GM13977 (cell line): ENCODE measurements around the gene TRIO.

Source experiments
- DNase-seq: peaks from one replicate; pipeline ENCODE4 v3.0.0; 2012; ENCODE audit warnings: low spot score
- in situ Hi-C: fragments of 300-500 bp; cut with MboI; formaldehyde crosslinking; loops from one replicate; pipeline ENCODE4 v1.12.0; 2022; ENCODE audit warnings: low sequenced_read_pairs, low pct_unique_long_range_greater_than_20kb, mixed read lengths, inconsistent platforms; ENCODE audit not compliant: unreplicated experiment
- TF ChIP-seq, protein P1 (sequence below): IDR thresholded peaks from 2 replicates; pipeline ENCODE4 v1.5.1; 2012; ENCODE audit warnings: mild to moderate bottlenecking, control low read depth; ENCODE audit not compliant: insufficient read depth; ENCODE audit errors: extremely low read depth, missing control alignments

Gene TRIO

DNA sequence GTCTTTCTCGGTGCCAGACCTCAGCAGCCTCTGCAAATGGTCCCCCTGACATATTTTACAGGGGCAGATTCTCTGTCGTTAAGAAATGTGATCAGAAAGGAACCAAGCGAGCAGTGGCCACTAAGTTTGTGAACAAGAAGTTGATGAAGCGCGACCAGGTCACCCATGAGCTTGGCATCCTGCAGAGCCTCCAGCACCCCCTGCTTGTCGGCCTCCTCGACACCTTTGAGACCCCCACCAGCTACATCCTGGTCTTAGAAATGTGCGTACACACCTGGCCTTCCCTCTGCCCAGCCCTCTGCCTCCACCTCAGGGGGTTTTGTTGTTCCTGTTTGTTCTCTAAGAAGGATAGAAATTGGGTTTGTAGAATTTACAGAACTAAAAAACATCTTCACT is 361.2 kb downstream of the TRIO start:
- TF ChIP-seq, protein P1, sequence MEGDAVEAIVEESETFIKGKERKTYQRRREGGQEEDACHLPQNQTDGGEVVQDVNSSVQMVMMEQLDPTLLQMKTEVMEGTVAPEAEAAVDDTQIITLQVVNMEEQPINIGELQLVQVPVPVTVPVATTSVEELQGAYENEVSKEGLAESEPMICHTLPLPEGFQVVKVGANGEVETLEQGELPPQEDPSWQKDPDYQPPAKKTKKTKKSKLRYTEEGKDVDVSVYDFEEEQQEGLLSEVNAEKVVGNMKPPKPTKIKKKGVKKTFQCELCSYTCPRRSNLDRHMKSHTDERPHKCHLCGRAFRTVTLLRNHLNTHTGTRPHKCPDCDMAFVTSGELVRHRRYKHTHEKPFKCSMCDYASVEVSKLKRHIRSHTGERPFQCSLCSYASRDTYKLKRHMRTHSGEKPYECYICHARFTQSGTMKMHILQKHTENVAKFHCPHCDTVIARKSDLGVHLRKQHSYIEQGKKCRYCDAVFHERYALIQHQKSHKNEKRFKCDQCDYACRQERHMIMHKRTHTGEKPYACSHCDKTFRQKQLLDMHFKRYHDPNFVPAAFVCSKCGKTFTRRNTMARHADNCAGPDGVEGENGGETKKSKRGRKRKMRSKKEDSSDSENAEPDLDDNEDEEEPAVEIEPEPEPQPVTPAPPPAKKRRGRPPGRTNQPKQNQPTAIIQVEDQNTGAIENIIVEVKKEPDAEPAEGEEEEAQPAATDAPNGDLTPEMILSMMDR = no peak
- no peak for DNase-seq
- in situ Hi-C loops = no loop called here

DNA sequence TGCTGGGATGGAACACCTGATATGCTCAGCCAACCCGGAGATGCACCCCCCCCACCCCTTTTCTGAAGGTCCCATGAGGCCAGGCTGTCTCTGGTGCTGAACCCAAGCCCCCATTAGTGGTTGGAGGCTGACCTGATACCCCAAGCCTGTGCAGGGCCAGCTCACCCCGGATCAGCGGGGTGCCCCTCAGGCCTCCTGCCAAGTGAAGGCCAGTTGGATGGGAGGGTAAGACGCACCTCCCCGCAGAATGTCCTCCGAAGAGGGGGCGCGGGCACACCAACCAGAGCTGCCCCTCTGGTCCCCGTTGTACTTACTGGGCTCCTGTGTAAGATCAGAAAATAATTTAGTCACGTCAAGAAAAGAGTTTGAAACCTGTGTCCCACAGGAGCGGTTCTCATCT is 361.7 kb downstream of the TRIO start:
- DNase-seq = no peak
- in situ Hi-C loops = no loop called here
- TF ChIP-seq, protein P1 = no peak

DNA sequence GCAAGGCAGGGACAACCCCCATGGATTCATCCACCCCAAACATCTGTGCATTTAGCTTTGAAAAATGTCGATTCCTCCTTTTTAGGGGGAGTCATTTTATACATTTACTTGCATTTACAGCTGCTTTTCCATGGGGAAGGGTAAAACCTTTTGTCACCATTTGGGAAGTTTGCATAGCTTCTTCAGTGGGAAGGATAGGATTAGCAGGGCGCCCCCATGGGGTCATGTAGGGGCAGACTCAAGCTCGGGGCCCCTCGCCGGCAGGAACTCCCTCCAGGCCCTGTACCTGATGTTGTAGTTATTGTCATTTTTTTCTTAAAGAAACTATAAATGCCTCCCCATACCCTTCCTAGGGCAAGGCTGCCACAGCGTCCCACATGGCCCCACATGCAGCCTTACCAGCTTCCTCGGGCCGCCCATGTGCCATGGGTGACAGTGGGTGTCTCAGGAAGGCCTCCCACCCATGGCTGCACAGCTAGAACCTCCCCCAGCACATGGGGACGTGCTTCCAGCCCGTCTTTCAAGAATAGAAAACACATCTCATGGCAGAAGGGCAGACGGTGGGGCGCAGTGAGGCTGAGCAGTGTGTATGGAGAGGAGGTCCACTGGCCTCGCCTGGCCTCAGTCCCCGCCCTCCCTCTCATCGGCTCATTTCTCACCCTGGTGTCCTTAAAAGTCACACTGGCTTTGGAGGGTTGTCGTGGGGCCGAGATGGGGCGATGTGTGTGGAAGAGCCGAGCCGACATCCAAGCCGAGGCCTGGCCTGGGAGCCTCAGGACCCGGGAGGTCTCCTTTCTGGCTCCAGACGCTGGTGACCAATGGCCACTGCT is 362.4 kb downstream of the TRIO start:
- in situ Hi-C loops = no loop called here
- TF ChIP-seq, protein P1 = peak; percentile 15
- DNase-seq = peak; percentile 31

DNA sequence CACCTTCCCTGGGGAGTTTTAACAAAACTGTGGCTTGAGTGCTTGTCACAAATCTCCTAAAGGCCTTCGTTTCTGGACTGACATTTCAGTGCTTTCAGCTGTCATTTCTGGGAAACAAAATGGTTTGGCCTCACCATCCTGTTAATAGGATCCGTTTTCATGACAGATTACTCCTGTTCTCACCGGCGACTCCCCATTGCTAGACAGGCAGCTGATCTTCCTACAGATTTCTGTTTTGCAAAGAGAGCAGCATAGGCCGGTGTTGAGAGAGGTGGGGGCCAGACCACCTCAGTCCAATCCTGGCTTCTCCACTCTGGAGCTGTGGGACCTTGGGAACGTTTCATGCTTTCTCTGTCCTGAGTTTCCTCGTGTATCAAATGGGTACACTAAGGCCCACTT is 363.0 kb downstream of the TRIO start:
- in situ Hi-C loops = no loop called here
- TF ChIP-seq, protein P1 = no peak
- DNase-seq = no peak

DNA sequence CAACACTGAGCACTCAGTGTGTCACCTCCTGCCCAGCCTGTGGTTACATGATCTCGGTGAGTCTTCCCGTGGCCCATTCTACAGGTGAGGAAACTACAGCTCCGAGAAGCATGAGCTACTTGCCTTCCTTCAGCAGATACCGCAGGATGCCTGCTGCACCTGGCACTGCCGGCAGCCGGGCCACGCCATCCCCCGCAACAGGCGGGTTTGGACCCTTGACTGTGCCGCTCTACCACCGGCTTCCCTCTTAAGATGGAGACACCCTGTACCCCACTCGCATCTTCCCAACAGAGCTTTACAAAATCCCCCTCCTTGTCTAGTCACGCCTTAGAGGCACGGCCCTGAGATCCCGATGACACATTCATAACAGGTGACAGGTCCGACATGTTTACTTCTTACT is 363.5 kb downstream of the TRIO start:
- TF ChIP-seq, protein P1 = no peak
- peak; percentile 14 for DNase-seq
- in situ Hi-C loops = no loop called here

DNA sequence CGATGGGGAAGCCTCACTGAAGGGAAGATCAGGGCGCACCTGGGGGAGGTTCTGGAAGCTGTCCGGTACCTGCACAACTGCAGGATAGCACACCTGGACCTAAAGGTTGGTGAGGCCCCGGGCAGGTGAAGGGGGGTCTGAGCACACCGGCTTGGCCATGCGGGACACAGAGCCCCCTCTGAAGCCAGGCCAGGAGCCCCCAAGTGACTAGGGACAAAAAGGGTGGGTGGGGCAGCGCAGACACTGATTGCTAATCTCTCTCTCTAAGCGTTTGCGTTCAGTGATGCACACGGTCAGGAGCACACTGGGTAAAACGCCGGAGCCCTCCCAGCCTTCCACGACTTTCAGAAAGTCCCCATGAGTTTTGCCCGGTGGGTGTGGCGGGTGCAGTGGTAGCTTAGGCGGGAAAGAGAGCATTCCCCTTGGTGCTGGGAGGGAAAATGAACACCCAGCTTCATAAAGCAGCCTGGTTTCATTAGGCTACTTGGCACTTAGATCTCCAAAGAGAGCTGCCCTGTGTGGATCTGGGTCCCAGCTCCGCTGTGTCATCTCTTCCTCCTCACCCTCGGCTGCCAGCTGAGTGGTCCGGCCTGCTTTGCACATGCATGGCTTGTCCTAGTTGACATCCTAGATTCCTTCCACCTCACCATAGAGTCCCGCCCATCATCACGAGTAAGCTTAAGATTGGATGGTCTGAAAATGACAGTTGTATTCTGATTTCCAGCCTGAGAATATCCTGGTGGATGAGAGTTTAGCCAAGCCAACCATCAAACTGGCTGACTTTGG is 364.2 kb downstream of the TRIO start:
- in situ Hi-C loops = no loop called here
- DNase-seq = peak; percentile 11
- TF ChIP-seq, protein P1 = no peak
